Mucosa of gallbladder (tissue), 1 donor: ENCODE measurements around the gene PCDHGA8. TPM values are rescaled to one million over a fixed set of nuclear protein-coding genes. Genes with fewer than 3 reads are reported as not detected.
"Not testable (repeated sequence)": the region's sequence is repeated elsewhere in the genome, so short reads cannot be mapped to it uniquely, and the experiment has no call there.

Experiments
- DNase-seq: peaks from one replicate; pipeline ENCODE4 v3.0.0-alpha.2; 2020; ENCODE audit warnings: low spot score
- total RNA-seq: library from RNA; stranded (reverse); gene quantifications from one replicate; pipeline ENCODE4 v1.2.1, GENCODE V29; 2021
- donor health status: DM: no; HTN: no; CAD: no.

PCDHGA8 gene
- total RNA-seq, 1 donor from 2014 or later = 1.9 TPM

DNA sequence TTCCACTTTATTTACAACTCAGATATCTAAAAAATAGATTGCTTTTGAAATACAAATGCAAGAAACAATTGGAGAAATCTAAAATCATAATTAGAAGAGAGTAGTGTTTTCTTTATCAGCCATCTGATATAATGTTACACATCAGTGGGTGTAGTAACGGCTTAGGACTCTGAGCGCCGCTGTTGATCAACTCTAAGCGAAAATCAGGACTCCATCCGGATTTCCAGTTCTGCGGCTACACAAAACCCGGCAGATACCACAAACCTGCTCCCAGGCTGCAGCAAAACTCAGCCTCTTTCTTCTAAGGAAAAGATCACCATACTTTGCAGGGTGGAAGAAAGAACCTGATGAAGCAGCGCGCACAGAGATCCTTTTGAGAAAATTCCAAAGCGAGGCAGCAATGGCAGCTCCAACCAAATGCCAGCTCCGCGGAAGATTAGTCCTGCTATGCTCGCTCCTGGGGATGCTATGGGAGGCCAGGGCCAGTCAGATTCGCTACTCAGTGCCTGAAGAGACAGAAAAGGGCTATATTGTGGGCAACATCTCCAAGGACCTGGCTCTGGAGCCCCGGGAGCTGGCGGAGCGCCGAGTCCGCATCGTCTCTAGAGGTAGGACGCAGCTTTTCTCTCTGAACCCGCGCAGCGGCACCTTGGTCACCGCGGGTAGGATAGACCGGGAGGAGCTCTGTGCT, 10.3 kb downstream of the PCDHGA8 start, which contains the start of gene PCDHGA9:
TSS of gene PCDHGA9 (plus strand) at position 226 of the 691 bp plus-strand sequence. CDS start at position 401, 175 bp downstream.
- no peak for DNase-seq

DNA sequence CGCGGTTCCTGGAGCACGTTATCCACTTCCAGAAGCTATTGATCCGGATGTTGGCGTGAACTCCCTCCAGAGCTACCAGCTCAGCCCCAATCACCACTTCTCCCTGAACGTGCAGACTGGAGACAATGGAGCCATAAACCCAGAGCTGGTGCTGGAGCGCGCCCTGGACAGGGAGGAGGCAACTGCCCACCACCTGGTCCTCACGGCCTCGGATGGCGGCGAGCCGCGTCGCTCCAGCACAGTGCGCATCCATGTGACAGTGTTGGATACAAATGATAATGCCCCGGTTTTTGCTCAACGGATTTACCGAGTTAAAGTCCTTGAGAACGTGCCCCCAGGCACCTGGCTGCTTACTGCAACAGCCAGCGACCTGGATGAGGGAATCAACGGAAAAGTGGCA, 11.0 kb downstream of the PCDHGA8 start:
- DNase-seq = no peak

DNA sequence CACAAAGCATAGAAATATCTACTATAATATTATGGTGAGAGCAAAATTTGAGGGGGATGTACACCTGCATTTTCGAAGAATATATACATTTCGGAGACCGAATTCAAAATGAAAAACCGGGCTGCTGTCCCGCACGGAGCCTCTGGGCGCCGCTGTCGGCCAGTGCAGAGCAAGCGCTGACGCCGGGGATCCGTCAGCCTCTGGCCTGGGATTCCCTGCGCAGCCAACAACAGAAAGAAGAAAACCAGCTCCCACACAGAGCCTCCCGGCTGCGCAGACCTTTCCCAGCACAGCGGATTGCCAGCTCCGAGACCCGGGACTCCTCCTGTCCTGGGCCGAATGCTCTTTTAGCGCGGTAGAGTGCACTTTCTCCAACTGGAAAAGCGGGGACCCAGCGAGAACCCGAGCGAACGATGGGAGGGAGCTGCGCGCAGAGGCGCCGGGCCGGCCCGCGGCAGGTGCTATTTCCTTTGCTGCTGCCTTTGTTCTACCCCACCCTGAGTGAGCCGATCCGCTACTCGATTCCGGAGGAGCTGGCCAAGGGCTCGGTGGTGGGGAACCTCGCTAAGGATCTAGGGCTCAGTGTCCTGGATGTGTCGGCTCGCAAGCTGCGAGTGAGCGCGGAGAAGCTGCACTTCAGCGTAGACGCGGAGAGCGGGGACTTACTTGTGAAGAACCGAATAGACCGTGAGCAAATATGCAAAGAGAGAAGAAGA, 15.5 kb downstream of the PCDHGA8 start, which contains the start of gene PCDHGB6:
TSS of gene PCDHGB6 (plus strand) at position 232 of the 716 bp plus-strand sequence. CDS start at position 414, 182 bp downstream.
- not testable (repeated sequence) for DNase-seq

DNA sequence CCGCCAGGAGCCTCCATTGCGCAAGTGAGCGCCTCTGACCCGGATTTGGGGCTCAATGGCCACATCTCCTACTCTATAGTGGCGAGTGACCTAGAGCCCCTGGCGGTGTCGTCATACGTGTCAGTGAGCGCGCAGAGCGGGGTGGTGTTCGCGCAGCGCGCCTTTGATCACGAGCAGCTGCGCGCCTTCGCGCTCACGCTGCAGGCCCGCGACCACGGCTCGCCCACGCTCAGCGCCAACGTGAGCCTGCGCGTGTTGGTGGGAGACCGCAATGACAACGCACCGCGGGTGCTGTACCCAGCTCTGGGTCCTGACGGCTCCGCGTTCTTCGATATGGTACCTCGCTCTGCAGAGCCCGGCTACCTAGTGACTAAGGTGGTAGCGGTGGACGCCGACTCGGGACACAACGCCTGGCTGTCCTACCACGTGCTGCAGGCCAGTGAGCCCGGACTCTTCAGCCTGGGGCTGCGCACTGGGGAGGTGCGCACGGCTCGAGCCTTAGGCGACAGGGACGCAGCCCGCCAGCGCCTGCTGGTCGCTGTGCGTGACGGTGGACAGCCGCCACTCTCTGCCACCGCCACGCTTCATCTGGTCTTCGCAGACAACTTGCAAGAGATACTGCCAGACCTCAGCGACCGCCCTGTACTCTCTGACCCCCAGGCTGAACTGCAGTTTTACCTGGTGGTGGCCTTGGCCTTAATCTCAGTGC, 17.3 kb downstream of the PCDHGA8 start:
- no peak for DNase-seq

DNA sequence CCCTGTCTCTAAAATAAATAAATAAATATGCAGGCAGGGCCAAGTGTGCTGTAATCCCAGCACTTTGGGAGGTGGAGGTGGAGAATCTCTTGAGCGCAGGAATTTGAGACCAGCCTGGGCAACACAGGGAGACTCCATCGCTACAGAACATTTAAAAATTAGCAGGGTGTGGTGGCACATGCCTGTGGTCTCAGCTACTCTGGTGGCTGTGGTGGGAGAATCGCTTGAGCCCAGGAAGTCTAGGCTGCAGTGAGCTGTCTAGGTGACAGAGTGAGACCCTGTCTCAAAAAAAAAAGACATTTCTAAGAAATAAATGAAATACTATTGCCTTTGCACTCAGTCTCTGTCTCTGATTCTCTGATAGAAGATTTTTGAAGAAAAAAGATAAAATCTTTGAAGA, 19.1 kb downstream of the PCDHGA8 start:
- DNase-seq = no peak

DNA sequence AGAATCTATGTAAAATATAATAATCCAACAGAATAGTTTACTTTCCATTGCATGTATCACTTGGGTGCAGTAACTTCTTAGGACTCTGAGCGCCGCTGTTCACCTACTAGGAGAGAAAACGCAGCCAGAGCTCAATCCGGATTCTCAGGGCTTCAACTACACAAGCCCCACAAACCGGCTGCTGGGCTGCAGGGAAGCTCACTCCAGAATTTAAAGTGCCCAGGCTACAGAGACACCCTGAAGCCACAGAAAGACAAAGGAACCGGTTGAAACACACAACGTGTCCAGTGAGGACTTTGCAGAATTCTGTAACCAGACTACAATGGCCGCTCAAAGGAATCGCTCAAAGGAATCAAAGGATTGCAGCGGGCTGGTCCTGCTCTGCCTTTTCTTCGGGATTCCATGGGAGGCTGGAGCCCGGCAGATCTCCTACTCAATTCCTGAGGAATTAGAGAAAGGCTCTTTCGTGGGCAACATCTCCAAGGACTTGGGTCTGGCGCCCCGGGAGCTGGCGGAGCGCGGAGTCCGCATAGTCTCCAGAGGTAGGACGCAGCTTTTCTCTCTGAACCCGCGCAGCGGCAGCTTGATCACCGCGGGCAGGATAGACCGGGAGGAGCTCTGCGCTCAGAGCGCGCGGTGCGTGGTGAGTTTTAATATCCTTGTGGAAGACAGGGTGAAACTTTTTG, 20.6 kb downstream of the PCDHGA8 start, which contains the start of gene PCDHGA10:
TSS of gene PCDHGA10 (plus strand) at position 134 of the 686 bp plus-strand sequence. CDS start at position 323, 189 bp downstream.
- DNase-seq = peak; percentile 44

DNA sequence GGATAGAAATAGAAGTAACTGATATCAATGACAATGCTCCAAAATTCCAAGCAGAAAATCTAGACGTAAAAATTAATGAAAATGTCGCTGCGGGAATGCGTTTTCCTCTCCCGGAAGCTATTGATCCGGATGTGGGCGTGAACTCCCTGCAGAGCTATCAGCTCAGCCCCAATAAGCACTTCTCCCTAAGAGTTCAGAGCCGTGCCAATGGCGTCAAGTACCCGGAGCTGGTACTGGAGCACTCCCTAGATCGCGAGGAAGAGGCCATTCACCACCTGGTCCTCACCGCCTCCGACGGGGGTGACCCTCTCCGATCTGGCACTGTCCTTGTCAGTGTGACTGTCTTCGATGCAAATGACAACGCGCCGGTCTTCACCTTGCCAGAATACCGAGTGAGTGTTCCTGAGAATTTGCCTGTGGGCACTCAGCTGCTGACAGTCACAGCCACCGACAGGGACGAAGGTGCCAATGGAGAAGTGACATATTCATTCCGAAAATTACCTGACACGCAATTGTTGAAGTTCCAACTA, 21.2 kb downstream of the PCDHGA8 start:
- DNase-seq = no peak

DNA sequence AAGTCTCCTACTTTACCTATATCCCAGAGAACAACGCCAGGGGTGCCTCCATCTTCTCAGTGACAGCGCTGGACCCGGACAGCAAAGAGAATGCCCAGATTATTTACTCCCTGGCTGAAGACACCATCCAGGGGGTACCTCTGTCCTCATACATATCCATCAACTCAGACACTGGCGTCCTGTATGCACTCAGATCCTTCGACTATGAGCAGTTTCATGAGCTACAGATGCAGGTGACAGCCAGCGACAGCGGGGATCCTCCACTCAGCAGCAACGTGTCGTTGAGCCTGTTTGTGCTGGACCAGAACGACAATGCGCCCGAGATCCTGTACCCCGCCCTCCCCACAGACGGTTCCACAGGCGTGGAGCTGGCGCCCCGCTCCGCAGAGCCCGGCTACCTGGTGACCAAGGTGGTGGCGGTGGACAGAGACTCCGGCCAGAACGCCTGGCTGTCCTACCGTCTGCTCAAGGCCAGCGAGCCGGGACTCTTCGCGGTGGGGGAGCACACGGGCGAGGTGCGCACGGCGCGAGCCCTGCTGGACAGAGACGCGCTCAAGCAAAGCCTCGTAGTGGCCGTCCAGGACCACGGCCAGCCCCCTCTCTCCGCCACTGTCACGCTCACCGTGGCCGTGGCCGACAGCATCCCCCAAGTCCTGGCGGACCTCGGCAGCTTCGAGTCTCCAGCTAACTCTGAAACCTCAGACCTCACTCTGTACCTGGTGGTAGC, 22.3 kb downstream of the PCDHGA8 start:
- DNase-seq = not testable (repeated sequence)

DNA sequence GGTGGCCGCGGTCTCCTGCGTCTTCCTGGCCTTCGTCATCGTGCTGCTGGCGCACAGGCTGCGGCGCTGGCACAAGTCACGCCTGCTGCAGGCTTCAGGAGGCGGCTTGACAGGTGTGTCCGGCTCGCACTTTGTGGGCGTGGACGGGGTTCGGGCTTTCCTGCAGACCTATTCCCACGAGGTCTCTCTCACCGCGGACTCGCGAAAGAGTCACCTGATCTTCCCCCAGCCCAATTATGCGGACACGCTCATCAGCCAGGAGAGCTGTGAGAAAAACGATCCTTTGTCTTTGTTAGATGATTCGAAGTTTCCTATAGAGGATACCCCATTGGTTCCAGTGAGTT, 22.8 kb downstream of the PCDHGA8 start:
- not testable (repeated sequence) for DNase-seq

DNA sequence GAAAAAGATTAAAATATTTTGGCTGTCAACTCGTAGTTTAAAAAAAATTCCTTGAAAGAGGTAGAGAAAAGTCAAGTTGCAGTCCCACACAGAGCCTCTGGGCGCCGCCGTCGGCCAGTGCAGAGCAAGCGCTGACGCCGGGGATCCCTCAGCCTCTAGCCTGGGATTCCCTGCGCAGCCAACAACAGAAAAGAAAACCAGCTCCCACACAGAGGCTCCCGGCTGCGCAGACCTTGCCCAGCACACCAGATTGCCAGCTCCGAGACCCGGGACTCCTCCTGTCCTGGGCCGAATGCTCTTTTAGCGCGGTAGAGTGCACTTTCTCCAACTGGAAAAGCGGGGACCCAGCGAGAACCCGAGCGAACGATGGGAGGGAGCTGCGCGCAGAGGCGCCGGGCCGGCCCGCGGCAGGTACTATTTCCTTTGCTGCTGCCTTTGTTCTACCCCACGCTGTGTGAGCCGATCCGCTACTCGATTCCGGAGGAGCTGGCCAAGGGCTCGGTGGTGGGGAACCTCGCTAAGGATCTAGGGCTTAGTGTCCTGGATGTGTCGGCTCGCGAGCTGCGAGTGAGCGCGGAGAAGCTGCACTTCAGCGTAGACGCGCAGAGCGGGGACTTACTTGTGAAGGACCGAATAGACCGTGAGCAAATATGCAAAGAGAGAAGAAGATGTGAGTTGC, 25.2 kb downstream of the PCDHGA8 start, which contains the start of gene PCDHGB7:
TSS of gene PCDHGB7 (plus strand) at position 184 of the 679 bp plus-strand sequence. CDS start at position 367, 183 bp downstream.
- DNase-seq = peak; percentile 62

DNA sequence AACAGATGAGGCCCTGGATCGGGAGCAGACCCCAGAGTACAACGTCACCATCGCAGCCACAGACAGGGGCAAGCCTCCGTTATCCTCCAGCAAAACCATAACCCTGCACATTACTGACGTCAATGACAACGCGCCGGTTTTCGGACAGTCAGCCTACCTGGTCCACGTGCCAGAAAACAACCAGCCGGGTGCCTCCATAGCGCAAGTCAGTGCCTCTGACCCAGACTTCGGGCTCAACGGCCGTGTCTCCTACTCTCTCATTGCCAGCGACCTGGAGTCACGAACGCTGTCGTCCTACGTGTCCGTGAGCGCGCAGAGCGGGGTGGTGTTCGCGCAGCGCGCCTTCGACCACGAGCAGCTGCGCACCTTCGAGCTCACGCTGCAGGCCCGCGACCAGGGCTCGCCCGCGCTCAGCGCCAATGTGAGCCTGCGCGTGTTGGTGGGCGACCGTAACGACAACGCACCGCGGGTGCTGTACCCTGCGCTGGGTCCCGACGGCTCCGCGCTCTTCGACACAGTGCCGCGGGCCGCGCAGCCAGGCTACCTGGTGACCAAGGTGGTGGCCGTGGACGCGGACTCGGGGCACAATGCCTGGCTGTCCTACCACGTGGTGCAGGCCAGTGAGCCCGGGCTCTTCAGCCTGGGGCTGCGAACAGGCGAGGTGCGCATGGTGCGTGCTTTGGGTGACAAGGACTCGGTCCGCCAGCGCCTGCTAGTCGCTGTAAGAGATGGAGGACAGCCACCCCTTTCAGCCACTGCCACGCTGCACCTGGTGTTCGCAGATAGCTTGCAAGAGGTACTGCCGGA, 26.8 kb downstream of the PCDHGA8 start:
- DNase-seq = no peak

DNA sequence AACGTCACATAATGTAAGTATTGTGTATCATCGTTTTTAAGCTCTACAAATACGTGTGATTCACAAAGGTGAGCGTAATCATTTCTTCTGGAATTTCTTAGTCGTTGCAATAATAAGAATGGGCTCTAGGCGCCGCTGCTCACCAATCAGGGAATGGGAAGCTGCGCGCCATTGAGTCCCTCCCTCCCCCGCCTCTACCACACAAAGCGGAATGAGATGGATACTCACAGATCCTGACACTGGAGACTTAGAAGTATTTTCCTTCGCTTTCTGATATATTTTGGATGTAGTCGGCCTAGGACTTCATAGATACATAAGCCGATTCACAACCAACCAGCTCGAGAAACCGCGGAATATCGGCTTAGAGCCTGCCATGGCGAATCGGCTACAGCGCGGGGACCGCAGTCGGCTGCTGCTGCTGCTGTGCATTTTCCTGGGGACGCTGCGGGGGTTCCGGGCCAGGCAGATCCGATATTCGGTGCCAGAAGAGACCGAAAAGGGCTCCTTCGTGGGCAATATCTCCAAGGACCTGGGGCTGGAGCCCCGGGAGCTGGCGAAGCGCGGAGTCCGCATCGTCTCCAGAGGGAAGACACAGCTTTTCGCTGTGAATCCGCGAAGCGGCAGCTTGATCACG, 28.5 kb downstream of the PCDHGA8 start, which contains the start of gene PCDHGA11:
TSS of gene PCDHGA11 (plus strand) at position 197 of the 634 bp plus-strand sequence. CDS start at position 374, 177 bp downstream.
- no peak for DNase-seq

DNA sequence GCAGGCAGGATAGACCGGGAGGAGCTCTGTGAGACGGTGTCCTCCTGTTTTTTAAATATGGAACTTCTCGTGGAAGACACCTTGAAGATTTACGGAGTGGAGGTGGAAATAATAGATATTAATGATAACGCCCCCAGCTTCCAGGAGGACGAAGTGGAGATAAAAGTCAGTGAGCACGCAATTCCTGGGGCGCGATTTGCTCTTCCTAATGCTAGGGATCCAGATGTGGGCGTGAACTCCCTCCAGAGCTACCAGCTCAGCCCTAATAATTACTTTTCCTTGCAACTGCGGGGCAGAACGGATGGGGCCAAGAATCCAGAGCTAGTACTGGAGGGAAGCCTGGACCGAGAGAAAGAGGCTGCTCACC, 29.0 kb downstream of the PCDHGA8 start:
- no peak for DNase-seq

DNA sequence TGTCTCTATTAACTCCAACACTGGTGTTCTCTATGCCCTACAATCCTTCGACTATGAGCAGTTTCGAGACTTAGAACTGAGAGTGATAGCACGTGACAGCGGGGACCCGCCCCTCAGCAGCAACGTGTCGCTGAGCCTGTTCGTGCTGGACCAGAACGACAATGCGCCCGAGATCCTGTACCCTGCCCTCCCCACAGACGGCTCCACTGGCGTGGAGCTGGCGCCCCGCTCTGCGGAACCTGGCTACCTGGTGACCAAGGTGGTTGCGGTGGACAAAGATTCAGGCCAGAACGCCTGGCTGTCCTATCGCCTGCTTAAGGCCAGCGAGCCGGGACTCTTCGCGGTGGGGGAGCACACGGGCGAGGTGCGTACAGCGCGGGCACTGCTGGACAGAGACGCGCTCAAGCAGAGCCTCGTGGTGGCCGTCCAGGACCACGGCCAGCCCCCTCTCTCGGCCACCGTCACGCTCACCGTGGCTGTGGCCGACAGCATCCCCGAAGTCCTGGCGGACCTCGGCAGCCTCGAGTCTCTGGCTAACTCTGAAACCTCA, 30.4 kb downstream of the PCDHGA8 start:
- DNase-seq = no peak

DNA sequence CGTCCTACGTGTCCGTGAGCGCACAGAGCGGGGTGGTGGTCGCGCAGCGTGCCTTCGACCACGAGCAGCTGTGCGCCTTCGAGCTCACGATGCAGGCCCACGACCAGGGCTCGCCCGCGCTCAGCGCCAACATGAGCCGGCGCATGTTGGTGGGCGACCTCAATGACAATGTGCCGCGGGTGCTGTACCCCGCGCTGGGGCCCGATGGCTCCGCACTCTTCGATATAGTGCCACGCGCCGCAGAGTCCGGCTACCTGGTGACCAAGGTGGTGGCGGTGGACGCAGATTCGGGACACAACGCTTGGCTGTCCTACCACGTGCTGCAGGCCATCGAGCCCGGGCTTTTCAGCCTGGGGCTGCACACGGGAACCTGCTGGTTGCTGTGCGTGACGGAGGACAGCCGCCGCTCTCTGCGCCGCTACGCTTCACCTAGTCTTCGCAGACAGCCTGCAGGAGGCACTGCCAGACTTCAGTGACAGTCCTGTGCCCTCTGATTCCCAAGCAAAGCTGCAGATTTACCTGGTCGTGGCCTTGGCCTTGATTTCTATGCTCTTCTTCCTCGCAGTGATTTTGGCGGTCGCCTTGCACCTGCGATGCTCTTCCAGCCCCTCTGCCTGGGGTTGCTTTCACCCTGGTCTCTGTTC, 35.5 kb downstream of the PCDHGA8 start:
- DNase-seq = no peak

DNA sequence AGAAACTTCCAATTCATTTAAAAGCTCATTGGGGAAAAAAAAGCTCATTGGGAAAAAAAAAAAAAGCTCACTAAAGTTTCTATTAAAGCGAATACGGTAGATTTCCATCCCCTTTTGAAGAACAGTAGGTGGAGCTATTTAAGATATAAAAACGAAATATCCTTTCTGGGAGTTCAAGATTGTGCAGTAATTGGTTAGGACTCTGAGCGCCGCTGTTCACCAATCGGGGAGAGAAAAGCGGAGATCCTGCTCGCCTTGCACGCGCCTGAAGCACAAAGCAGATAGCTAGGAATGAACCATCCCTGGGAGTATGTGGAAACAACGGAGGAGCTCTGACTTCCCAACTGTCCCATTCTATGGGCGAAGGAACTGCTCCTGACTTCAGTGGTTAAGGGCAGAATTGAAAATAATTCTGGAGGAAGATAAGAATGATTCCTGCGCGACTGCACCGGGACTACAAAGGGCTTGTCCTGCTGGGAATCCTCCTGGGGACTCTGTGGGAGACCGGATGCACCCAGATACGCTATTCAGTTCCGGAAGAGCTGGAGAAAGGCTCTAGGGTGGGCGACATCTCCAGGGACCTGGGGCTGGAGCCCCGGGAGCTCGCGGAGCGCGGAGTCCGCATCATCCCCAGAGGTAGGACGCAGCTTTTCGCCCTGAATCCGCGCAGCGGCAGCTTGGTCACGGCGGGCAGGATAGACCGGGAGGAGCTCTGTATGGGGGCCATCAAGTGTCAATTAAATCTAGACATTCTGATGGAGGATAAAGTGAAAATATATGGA, 38.1 kb downstream of the PCDHGA8 start, which contains the start of gene PCDHGA12:
TSS of gene PCDHGA12 (plus strand) at position 176 of the 782 bp plus-strand sequence. CDS start at position 429, 253 bp downstream.
- peak; percentile 57 for DNase-seq

DNA sequence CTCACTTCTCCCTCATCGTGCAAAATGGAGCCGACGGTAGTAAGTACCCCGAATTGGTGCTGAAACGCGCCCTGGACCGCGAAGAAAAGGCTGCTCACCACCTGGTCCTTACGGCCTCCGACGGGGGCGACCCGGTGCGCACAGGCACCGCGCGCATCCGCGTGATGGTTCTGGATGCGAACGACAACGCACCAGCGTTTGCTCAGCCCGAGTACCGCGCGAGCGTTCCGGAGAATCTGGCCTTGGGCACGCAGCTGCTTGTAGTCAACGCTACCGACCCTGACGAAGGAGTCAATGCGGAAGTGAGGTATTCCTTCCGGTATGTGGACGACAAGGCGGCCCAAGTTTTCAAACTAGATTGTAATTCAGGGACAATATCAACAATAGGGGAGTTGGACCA, 38.9 kb downstream of the PCDHGA8 start:
- no peak for DNase-seq
